Transverse colon (tissue), 4 donors: Measurements from ENCODE around the gene GPR39. TPM values are rescaled to one million over a fixed set of nuclear protein-coding genes. Genes with fewer than 3 reads are reported as not detected.
"Not testable (repeated sequence)": the region's sequence is repeated elsewhere in the genome, so short reads cannot be mapped to it uniquely, and the experiment has no call there.

Source experiments
- DNase-seq: peaks from one replicate; pipeline ENCODE4 v3.0.0-alpha.2; 2019
- H3K27ac ChIP-seq, 4 donors: fragments of 200-600 bp; sonication (generic); 2 replicates each; pipeline ENCODE4 v1.5.1; 2016 to 2018; ENCODE audit warnings: inconsistent platforms in 4 of 4
- H3K27me3 ChIP-seq: fragments of 200-600 bp; sonication (generic); 2 replicates; pipeline ENCODE4 v1.5.1; 2017; ENCODE audit warnings: inconsistent platforms
- H3K36me3 ChIP-seq, 4 donors: fragments of 200-600 bp; sonication (generic); 2 replicates each; pipeline ENCODE4 v1.5.1; 2017 to 2019; ENCODE audit warnings: inconsistent platforms in 4 of 4
- H3K4me1 ChIP-seq, 4 donors: fragments of 200-600 bp; sonication (generic); 2 replicates each; pipeline ENCODE4 v1.5.1; 2017 to 2020; ENCODE audit warnings: inconsistent platforms in 4 of 4
- H3K4me3 ChIP-seq, 4 donors: fragments of 200-600 bp; sonication (generic); 1 replicate in 1 of 4; 2 replicates in 3 of 4; pipeline versions ENCODE4 v1.5.1 to v1.6.1; 2017 to 2019; ENCODE audit warnings: inconsistent platforms in 4 of 4
- H3K9me3 ChIP-seq, 2 donors: fragments of 200-600 bp; sonication (generic); 2 replicates each; pipeline ENCODE4 v1.5.1; 2017 to 2019; ENCODE audit warnings: inconsistent platforms in 2 of 2
- CTCF ChIP-seq, 5 experiments: fragments of 200-600 bp in 3 of 5; fragments of 450-650 bp in 2 of 5; sonication (generic) in 3 of 5; IDR thresholded peaks; 1 replicate in 2 of 5; 2 replicates in 3 of 5; pipeline ENCODE4 v1.5.1; 2016 to 2017; ENCODE audit warnings: antibody characterized with exemption in 5 of 5, inconsistent platforms in 3 of 5, mild to moderate bottlenecking in 2 of 5, moderate library complexity in 1 of 5
- EP300 ChIP-seq: sonication (generic); formaldehyde crosslinking; IDR thresholded peaks from one replicate; pipeline ENCODE4 v1.6.1; 2017; ENCODE audit warnings: antibody characterized with exemption, low read depth
- POLR2A ChIP-seq: fragments of 450-650 bp; IDR thresholded peaks from one replicate; pipeline ENCODE4 v1.6.1; 2016; ENCODE audit warnings: antibody characterized with exemption, mild to moderate bottlenecking, moderate library complexity
- POLR2AphosphoS5 ChIP-seq, 3 donors: sonication (generic); formaldehyde crosslinking; IDR thresholded peaks; one replicate each; pipeline ENCODE4 v1.6.1; 2016; ENCODE audit warnings: antibody characterized with exemption in 3 of 3
- WGBS, 2 donors: methylation state at CpG; one replicate each; pipeline ENCODE4 v1.1.5; 2018; ENCODE audit warnings: low coverage in 1 of 2; 5-methylcytosine and 5-hydroxymethylcytosine counted together
- in situ Hi-C, 4 donors: fragments of 200-750 bp; cut with MboI; loops; one replicate each; pipeline versions ENCODE4 v1.15.0 to v1.15.1; 2017; ENCODE audit warnings: low sequenced_read_pairs in 3 of 4, low pct_ligation_motif_present in 1 of 4, low pct_unique_long_range_greater_than_20kb in 1 of 4
- intact Hi-C: fragments of 100-400 bp; cut with DNase I; formaldehyde crosslinking; loops from one replicate; pipeline ENCODE4 v1.15.1; 2023; ENCODE audit warnings: low total_unique reads
- total RNA-seq, 4 donors: library from RNA; depleted of rRNA; stranded (reverse); fragments of >200 nt; gene quantifications; one replicate each; pipeline ENCODE4 v1.1.0, GENCODE V29; 2016

GPR39 gene
- total RNA-seq, 4 donors from 2014 or later: 26.3 to 85.3 (median 39.6) TPM

GRCh38 chr2:132518302-132518701, 101.7 kb downstream of the GPR39 start:
- in situ Hi-C loops: no loop called here
- 79 to 96% methylated on average over 3 to 4 of the region's 4 CpGs for WGBS, 2 donors
- Histone ChIP-seq H3K27ac (no peak overlapping the region), H3K4me3 (no peak overlapping the region), H3K27me3 (no peaks in the 10 kb centered on the region), H3K36me3 (no peaks in the 10 kb centered on the region), H3K9me3 (no peaks in the 10 kb centered on the region), H3K4me1 (no peaks in the 10 kb centered on the region)
- intact Hi-C loops: no loop called here
- DNase-seq: no peak
- no peak for TF ChIP-seq POLR2A
- no peak for TF ChIP-seq EP300
- TF ChIP-seq CTCF (IDR thresholded peaks at IDR 0.05): no peak

- intact Hi-C loops: no loop called here
- Histone ChIP-seq H3K36me3 (no peaks in the 10 kb centered on the region), H3K27ac (no peak overlapping the region), H3K27me3 (no peaks in the 10 kb centered on the region), H3K4me3 (no peak overlapping the region), H3K4me1 (no peaks in the 10 kb centered on the region), H3K9me3 (no peaks in the 10 kb centered on the region)
- no peak for DNase-seq
- in situ Hi-C loops: no loop called here
- TF ChIP-seq POLR2AphosphoS5 (IDR thresholded peaks at IDR 0.05) (no peak), CTCF (IDR thresholded peaks at IDR 0.05) (no peak), EP300 (no peak), POLR2A (no peak)
- WGBS, 2 donors: 52 to 88% methylated on average over 1 to 3 of the region's 3 CpGs
These were observed 103.0 kb downstream of the GPR39 start for GRCh38 chr2:132519566-132519965.

- TF ChIP-seq POLR2A: no peak
- no peak for TF ChIP-seq CTCF (IDR thresholded peaks at IDR 0.05)
- no peak for TF ChIP-seq POLR2AphosphoS5 (IDR thresholded peaks at IDR 0.05)
- TF ChIP-seq EP300: no peak
- intact Hi-C loops: no loop called here
- Histone ChIP-seq H3K27me3 (no peaks in the 10 kb centered on the region), H3K4me3 (no peak overlapping the region), H3K4me1 (no peaks in the 10 kb centered on the region), H3K36me3 (no peaks in the 10 kb centered on the region), H3K9me3 (no peaks in the 10 kb centered on the region), H3K27ac (no peak overlapping the region)
- in situ Hi-C loops: no loop called here
- no peak for DNase-seq
- WGBS, 2 donors: 66 to 70% methylated on average over 2 to 3 of the region's 3 CpGs
These were observed 104.7 kb downstream of the GPR39 start for GRCh38 chr2:132521341-132521740.

- Histone ChIP-seq H3K36me3 (no peaks in the 10 kb centered on the region), H3K9me3 (no peaks in the 10 kb centered on the region), H3K27me3 (no peaks in the 10 kb centered on the region), H3K27ac (no peak overlapping the region), H3K4me3 (no peak overlapping the region), H3K4me1 (no peaks in the 10 kb centered on the region)
- TF ChIP-seq EP300 (no peak), POLR2AphosphoS5 (IDR thresholded peaks at IDR 0.05) (no peak), CTCF (IDR thresholded peaks at IDR 0.05) (no peak), POLR2A (no peak)
- intact Hi-C loops: no loop called here
- in situ Hi-C loops: no loop called here
- no peak for DNase-seq
- WGBS, 2 donors: 67 to 86% methylated on average over 1 to 4 of the region's 4 CpGs
These were observed 106.3 kb downstream of the GPR39 start for GRCh38 chr2:132522901-132523300.

GRCh38 chr2:132537061-132537460, 120.5 kb downstream of the GPR39 start:
- H3K27me3 ChIP-seq, H3K27ac ChIP-seq, H3K4me3 ChIP-seq, H3K4me1 ChIP-seq, intact Hi-C loops, H3K36me3 ChIP-seq, H3K9me3 ChIP-seq, DNase-seq: not testable (repeated sequence)
- in situ Hi-C loops: loop anchor here in 2 of 4 donors (25.0 kb wide), 2 partner anchors 625 to 1300 kb away; no protein-coding TSS in a partner anchor
- WGBS, 2 donors: 70 to 71% methylated on average over 1 of the region's 1 CpG
